ENCODE data around the gene HGD. TPM values are rescaled to one million over a fixed set of nuclear protein-coding genes. Genes with fewer than 3 reads are reported as not detected.

The HGD gene
- total and polyA plus RNA-seq, 2 of the 13 experiments (the other 11 are each of a cell fraction or from before 2014, with no cell fraction given): 265 to 398 TPM

GRCh38 chr3:120596116-120596852 lies 85.8 kb downstream of the HGD start, which contains the start of gene NDUFB4 (continued):
- TF ChIP-seq PLSCR1 (CRISPR knock-in tag; IDR thresholded peaks at IDR 0.05; ENCODE audit: borderline replicate concordance) (no peak), ZNF772 (CRISPR knock-in tag; IDR thresholded peaks at IDR 0.05) (peak; percentile 91), ZNF512B (CRISPR knock-in tag; IDR thresholded peaks at IDR 0.05; ENCODE audit: borderline replicate concordance) (no peak), FOSL2 (CRISPR knock-in tag; IDR thresholded peaks at IDR 0.05) (no peak), BCL6 (CRISPR knock-in tag; IDR thresholded peaks at IDR 0.05) (no peak), HHEX (CRISPR knock-in tag; IDR thresholded peaks at IDR 0.05) (no peak), BRD4 (CRISPR knock-in tag; IDR thresholded peaks at IDR 0.05) (peak; percentile 50; the same call in 1 of the 2 replicates), ZNF335 (CRISPR knock-in tag; IDR thresholded peaks at IDR 0.05) (no peak), SOX13 (IDR thresholded peaks at IDR 0.05) (no peak), SOX13 (CRISPR knock-in tag; conservative IDR thresholded peaks at IDR 0.05 in 1 of 2, IDR thresholded peaks at IDR 0.05 in 1 of 2) (no peak), HNRNPL (IDR thresholded peaks at IDR 0.05; ENCODE audit: low read depth, low read length) (0 out of 2 replicates have a peak, but pooled peaks have one; percentile 56), PREB (CRISPR knock-in tag; IDR thresholded peaks at IDR 0.05) (no peak), KLF9 (CRISPR knock-in tag; IDR thresholded peaks at IDR 0.05; ENCODE audit: low read depth) (no peak), ZNF619 (CRISPR knock-in tag; IDR thresholded peaks at IDR 0.05) (peak; percentile 84), ELF3 (CRISPR knock-in tag; IDR thresholded peaks at IDR 0.05) (no peak), LRRFIP1 (CRISPR knock-in tag; conservative IDR thresholded peaks at IDR 0.05) (no peak), ZNF317 (CRISPR knock-in tag; IDR thresholded peaks at IDR 0.05) (peak; percentile 46; the same call in 1 of the 2 replicates), SNAI1 (CRISPR knock-in tag; IDR thresholded peaks at IDR 0.05; ENCODE audit: borderline replicate concordance) (no peak), ARID5B (CRISPR knock-in tag; IDR thresholded peaks at IDR 0.05) (peak; percentile 35)

Data from HepG2 (cell line).